Neural progenitor cell (in vitro differentiated cells): ENCODE data around the gene PRPSAP1. TPM values are rescaled to one million over a fixed set of nuclear protein-coding genes. Genes with fewer than 3 reads are reported as not detected.

ENCODE experiments used
- DNase-seq: peaks from one replicate; pipeline ENCODE4 v3.0.0-alpha.2; 2016; ENCODE audit warnings: low spot score
- H2AFZ ChIP-seq: fragments of 200-600 bp; sonication (generic); replicated peaks from 2 replicates; pipeline ENCODE4 v1.6.1; 2016; ENCODE audit warnings: antibody characterized with exemption
- H3F3A ChIP-seq: fragments of 200-600 bp; sonication (generic); 2 replicates; pipeline ENCODE4 v1.6.1; 2016; ENCODE audit warnings: antibody characterized with exemption, low read depth
- H3K27ac ChIP-seq: fragments of 200-600 bp; sonication (generic); 2 replicates; pipeline ENCODE4 v1.5.1; 2016; ENCODE audit warnings: mild to moderate bottlenecking
- H3K27me3 ChIP-seq: fragments of 200-600 bp; sonication (generic); 2 replicates; pipeline ENCODE4 v1.6.1; 2016; ENCODE audit warnings: mild to moderate bottlenecking, moderate library complexity
- H3K36me3 ChIP-seq: fragments of 200-600 bp; sonication (generic); 2 replicates; pipeline ENCODE4 v1.5.1; 2016
- H3K4me1 ChIP-seq: fragments of 200-600 bp; sonication (generic); 2 replicates; pipeline ENCODE4 v1.6.1; 2016; ENCODE audit warnings: mixed run types
- H3K4me2 ChIP-seq: fragments of 200-600 bp; sonication (generic); 2 replicates; pipeline ENCODE4 v1.6.1; 2016
- H3K4me3 ChIP-seq: fragments of 200-600 bp; sonication (generic); 2 replicates; pipeline ENCODE4 v1.5.1; 2016
- H3K79me2 ChIP-seq: fragments of 200-600 bp; sonication (generic); 2 replicates; pipeline ENCODE4 v1.6.1; 2016; ENCODE audit warnings: low read depth
- H3K9ac ChIP-seq: fragments of 200-600 bp; sonication (generic); 2 replicates; pipeline ENCODE4 v1.6.1; 2016
- H3K9me3 ChIP-seq: fragments of 200-600 bp; sonication (generic); 2 replicates; pipeline ENCODE4 v1.5.1; 2016; ENCODE audit warnings: low read depth
- H4K20me1 ChIP-seq: fragments of 200-600 bp; sonication (generic); 2 replicates; pipeline ENCODE4 v1.6.1; 2016; ENCODE audit warnings: low read depth
- H3K27ac Mint-ChIP-seq: 3 replicates; pipeline ENCODE4 v1.8.0; 2021; ENCODE audit warnings: mixed read lengths
- H3K27me3 Mint-ChIP-seq: 2 replicates; pipeline ENCODE4 v1.8.0; 2022; ENCODE audit warnings: low read depth, mild to moderate bottlenecking, inconsistent platforms, moderate library complexity, mixed read lengths; ENCODE audit not compliant: insufficient read depth
- H3K36me3 Mint-ChIP-seq: 3 replicates; pipeline ENCODE4 v1.8.0; 2021; ENCODE audit warnings: mixed read lengths
- H3K4me1 Mint-ChIP-seq: 3 replicates; pipeline ENCODE4 v1.8.0; 2021; ENCODE audit warnings: mixed read lengths
- H3K4me3 Mint-ChIP-seq: 3 replicates; pipeline ENCODE4 v1.8.0; 2021; ENCODE audit warnings: mild to moderate bottlenecking, moderate library complexity, mixed read lengths
- H3K9me3 Mint-ChIP-seq: 3 replicates; pipeline ENCODE4 v1.8.0; 2020; ENCODE audit warnings: mixed read lengths
- CTCF ChIP-seq: fragments of 200-600 bp; sonication (generic); IDR thresholded peaks from 2 replicates; pipeline ENCODE4 v1.5.1; 2017; ENCODE audit warnings: antibody characterized with exemption, mild to moderate bottlenecking
- EZH2 ChIP-seq: fragments of 200-600 bp; sonication (generic); IDR thresholded peaks from 2 replicates; pipeline ENCODE4 v1.6.1; 2017; ENCODE audit warnings: antibody characterized with exemption, mild to moderate bottlenecking, moderate library complexity
- EZH2phosphoT487 ChIP-seq: fragments of 200-600 bp; sonication (generic); IDR thresholded peaks from 2 replicates; pipeline ENCODE4 v1.6.1; 2017; ENCODE audit warnings: antibody characterized with exemption
- total RNA-seq: library from RNA; depleted of rRNA; stranded (reverse); fragments of >200 nt; gene quantifications from 2 replicates; pipeline ENCODE4 v1.2.3, GENCODE V29; 2015; ENCODE audit warnings: low replicate concordance

PRPSAP1 gene
- total RNA-seq, 1 donor from 2014 or later = 89.7 TPM

- H3K9me3 Mint-ChIP-seq = no peaks in the 10 kb centered on the region
- H3K27ac ChIP-seq = no peak overlapping the region
- H3K27ac Mint-ChIP-seq = no peak overlapping the region
Observed at GRCh38 chr17:76280650-76281049, 73.1 kb downstream of the PRPSAP1 start.

GRCh38 chr17:76279742-76280287 is 73.9 kb downstream of the PRPSAP1 start:
- DNase-seq = no peak
- peaks cover 5% of the 10 kb centered on the region for H3K27me3 Mint-ChIP-seq
- H3K27ac Mint-ChIP-seq = peak overlapping the region; percentile 72
- Histone ChIP-seq H3F3A (no peaks in the 10 kb centered on the region), H3K79me2 (no peaks in the 10 kb centered on the region), H3K9me3 (no peaks in the 10 kb centered on the region), H3K4me1 (no peaks in the 10 kb centered on the region), H3K27ac (no peak overlapping the region), H2AFZ (no peak overlapping the region), H3K4me2 (no peak overlapping the region), H3K4me3 (no peak overlapping the region), H4K20me1 (no peaks in the 10 kb centered on the region), H3K36me3 (no peaks in the 10 kb centered on the region), H3K9ac (no peak overlapping the region), H3K27me3 (no peaks in the 10 kb centered on the region)
- no peak overlapping the region for H3K4me3 Mint-ChIP-seq
- TF ChIP-seq CTCF (no peak), EZH2phosphoT487 (no peak), EZH2 (no peak)
- no peaks in the 10 kb centered on the region for H3K9me3 Mint-ChIP-seq
- H3K4me1 Mint-ChIP-seq = peaks cover 2% of the 10 kb centered on the region
- no peaks in the 10 kb centered on the region for H3K36me3 Mint-ChIP-seq

More at GRCh38 chr17:76280650-76281049, 73.1 kb downstream of the PRPSAP1 start:
- Histone ChIP-seq H3K79me2 (no peaks in the 10 kb centered on the region), H3K36me3 (no peaks in the 10 kb centered on the region), H4K20me1 (no peaks in the 10 kb centered on the region), H3K9me3 (no peaks in the 10 kb centered on the region), H3F3A (no peaks in the 10 kb centered on the region), H3K9ac (peak overlapping the region; percentile 8), H2AFZ (no peak overlapping the region), H3K4me3 (no peak overlapping the region), H3K4me1 (no peaks in the 10 kb centered on the region), H3K27me3 (no peaks in the 10 kb centered on the region), H3K4me2 (no peak overlapping the region)
- Mint-ChIP-seq H3K4me1 (peaks cover 2% of the 10 kb centered on the region), H3K4me3 (no peak overlapping the region), H3K27me3 (peaks cover 5% of the 10 kb centered on the region), H3K36me3 (no peaks in the 10 kb centered on the region)
- no peak for DNase-seq
- no peak for TF ChIP-seq CTCF
- no peak for TF ChIP-seq EZH2phosphoT487
- TF ChIP-seq EZH2 = no peak

- no peaks in the 10 kb centered on the region for H3K27me3 ChIP-seq
- no peak overlapping the region for H3K9ac ChIP-seq
- no peak overlapping the region for H3K4me3 ChIP-seq
- Mint-ChIP-seq H3K27ac (peak overlapping the region; percentile 72), H3K4me1 (peaks cover 2% of the 10 kb centered on the region), H3K36me3 (no peaks in the 10 kb centered on the region), H3K9me3 (no peaks in the 10 kb centered on the region), H3K4me3 (no peak overlapping the region), H3K27me3 (peaks cover 5% of the 10 kb centered on the region)
- peak; percentile 91 for DNase-seq
- no peaks in the 10 kb centered on the region for H3F3A ChIP-seq
- H3K4me2 ChIP-seq = no peak overlapping the region
- H3K36me3 ChIP-seq = no peaks in the 10 kb centered on the region
- no peaks in the 10 kb centered on the region for H4K20me1 ChIP-seq
- no peak overlapping the region for H3K27ac ChIP-seq
- no peaks in the 10 kb centered on the region for H3K79me2 ChIP-seq
- no peaks in the 10 kb centered on the region for H3K9me3 ChIP-seq
- no peak overlapping the region for H2AFZ ChIP-seq
- peak; percentile 98 for TF ChIP-seq CTCF
- TF ChIP-seq EZH2 = no peak
- no peak for TF ChIP-seq EZH2phosphoT487
- no peaks in the 10 kb centered on the region for H3K4me1 ChIP-seq
Observed at GRCh38 chr17:76278952-76279741, 74.6 kb downstream of the PRPSAP1 start.
